A549 (cell line): ENCODE results near the gene SH3BP5.

Experiments used
- CTCF ChIP-seq: fragments of >200 bp; sonication (Bioruptor Twin); formaldehyde crosslinking; IDR thresholded peaks from 3 replicates; pipeline ENCODE4 v1.5.1; 2016
- POLR2A ChIP-seq: IDR thresholded peaks from 2 replicates; pipeline ENCODE4 v1.6.1; 2012; ENCODE audit warnings: mild to moderate bottlenecking, low read length
- RCOR1 ChIP-seq: fragments of 150-350 bp; IDR thresholded peaks from 2 replicates; pipeline ENCODE4 v1.6.1; 2014; ENCODE audit warnings: antibody characterized with exemption, low read length, low read depth
- REST ChIP-seq: fragments of 200-600 bp; sonication (generic); IDR thresholded peaks from 2 replicates; pipeline ENCODE4 v1.6.1; 2016; ENCODE audit warnings: antibody characterized with exemption, mild to moderate bottlenecking, moderate library complexity
- RFX5 ChIP-seq: fragments of 450-650 bp; IDR thresholded peaks from 2 replicates; pipeline ENCODE4 v1.7.1; 2014; ENCODE audit warnings: antibody characterized with exemption, mild to moderate bottlenecking, moderate library complexity

GRCh38 chr3:15205482-15205933 is 126.9 kb downstream of the SH3BP5 start:
- no peak for TF ChIP-seq RCOR1
- TF ChIP-seq REST: no peak
- no peak for TF ChIP-seq CTCF
- no peak for TF ChIP-seq RFX5
- TF ChIP-seq POLR2A: no peak
